GM21381 (cell line): ENCODE results near the gene BBS9.

Experiments
- ATAC-seq: cut with Tn5 transposase; IDR thresholded peaks from one replicate; pipeline ENCODE4 v1.9.1; 2021; ENCODE audit warnings: mild to moderate bottlenecking, moderate library complexity; ENCODE audit not compliant: unreplicated experiment

Gene BBS9

GRCh38 chr7:33636359-33636758, 507.0 kb downstream of the BBS9 start:
- ATAC-seq: no peak

GRCh38 chr7:33639552-33640197, 510.3 kb downstream of the BBS9 start:
- ATAC-seq: no peak

- ATAC-seq: no peak
These were observed 511.4 kb downstream of the BBS9 start for GRCh38 chr7:33640741-33641140.

- ATAC-seq: no peak
These were observed 512.9 kb downstream of the BBS9 start for GRCh38 chr7:33642312-33642711.

- ATAC-seq: no peak
These were observed 514.2 kb downstream of the BBS9 start for GRCh38 chr7:33643530-33643929.

GRCh38 chr7:33644489-33644888, 515.1 kb downstream of the BBS9 start:
- ATAC-seq: no peak

GRCh38 chr7:33645104-33645503, 515.7 kb downstream of the BBS9 start:
- no peak for ATAC-seq

- ATAC-seq: no peak
These were observed 516.8 kb downstream of the BBS9 start for GRCh38 chr7:33646166-33646565.

GRCh38 chr7:33646891-33647391, 517.6 kb downstream of the BBS9 start:
- ATAC-seq: no peak

- no peak for ATAC-seq
These were observed 520.4 kb downstream of the BBS9 start for GRCh38 chr7:33649476-33650441.

GRCh38 chr7:33650828-33651227, 521.5 kb downstream of the BBS9 start:
- ATAC-seq: no peak

- ATAC-seq: no peak
These were observed 522.7 kb downstream of the BBS9 start for GRCh38 chr7:33651998-33652515.

- no peak for ATAC-seq
These were observed 525.3 kb downstream of the BBS9 start for GRCh38 chr7:33654676-33655075.
